Activated CD8-positive, alpha-beta memory T cell treated with anti-CD3 and anti-CD28 coated beads, Interleukin-2, amount 50 U/mL, for 4 hours (primary cell): Measurements from ENCODE around the gene CSRP2.

ENCODE experiments used
- DNase-seq: peaks from one replicate; pipeline ENCODE4 v3.0.0-alpha.2; 2020

CSRP2 gene

GRCh38 chr12:76878899-76879709 lies at the start of gene CSRP2:
TSS of gene CSRP2 (minus strand) at chr12:76879019. CDS start at chr12:76866260, 12,759 bp downstream.
- DNase-seq: peak; percentile 60

GRCh38 chr12:76927170-76927784 lies 48.5 kb upstream of the CSRP2 start:
- peak; percentile 19 for DNase-seq

GRCh38 chr12:76925135-76925534 lies 46.3 kb upstream of the CSRP2 start:
- DNase-seq: no peak

GRCh38 chr12:76922866-76923265 lies 44.0 kb upstream of the CSRP2 start:
- no peak for DNase-seq

- DNase-seq: no peak
These were observed 43.3 kb upstream of the CSRP2 start for GRCh38 chr12:76921891-76922664.

- DNase-seq: no peak
These were observed 42.3 kb upstream of the CSRP2 start for GRCh38 chr12:76921100-76921471.

GRCh38 chr12:76920172-76921099 lies 41.6 kb upstream of the CSRP2 start:
- no peak for DNase-seq

- no peak for DNase-seq
These were observed 40.8 kb upstream of the CSRP2 start for GRCh38 chr12:76919383-76920171.

GRCh38 chr12:76916170-76916540 lies 37.3 kb upstream of the CSRP2 start:
- no peak for DNase-seq

- no peak for DNase-seq
These were observed 36.7 kb upstream of the CSRP2 start for GRCh38 chr12:76915361-76916169.

- DNase-seq: no peak
These were observed 35.5 kb upstream of the CSRP2 start for GRCh38 chr12:76914102-76914859.

- DNase-seq: no peak
These were observed 30.5 kb upstream of the CSRP2 start for GRCh38 chr12:76909290-76909689.

GRCh38 chr12:76908303-76909017 lies 29.6 kb upstream of the CSRP2 start:
- no peak for DNase-seq

- no peak for DNase-seq
These were observed 23.0 kb upstream of the CSRP2 start for GRCh38 chr12:76901628-76902380.

- no peak for DNase-seq
These were observed 20.7 kb upstream of the CSRP2 start for GRCh38 chr12:76899522-76899921.

GRCh38 chr12:76898442-76898841 lies 19.6 kb upstream of the CSRP2 start:
- no peak for DNase-seq

- DNase-seq: no peak
These were observed 17.5 kb upstream of the CSRP2 start for GRCh38 chr12:76896274-76896673.

GRCh38 chr12:76895796-76896195 lies 17.0 kb upstream of the CSRP2 start:
- DNase-seq: no peak

- no peak for DNase-seq
These were observed 12.8 kb upstream of the CSRP2 start for GRCh38 chr12:76891609-76892008.
